ENCODE results near the gene NEURL1B.

Gene NEURL1B

DNA sequence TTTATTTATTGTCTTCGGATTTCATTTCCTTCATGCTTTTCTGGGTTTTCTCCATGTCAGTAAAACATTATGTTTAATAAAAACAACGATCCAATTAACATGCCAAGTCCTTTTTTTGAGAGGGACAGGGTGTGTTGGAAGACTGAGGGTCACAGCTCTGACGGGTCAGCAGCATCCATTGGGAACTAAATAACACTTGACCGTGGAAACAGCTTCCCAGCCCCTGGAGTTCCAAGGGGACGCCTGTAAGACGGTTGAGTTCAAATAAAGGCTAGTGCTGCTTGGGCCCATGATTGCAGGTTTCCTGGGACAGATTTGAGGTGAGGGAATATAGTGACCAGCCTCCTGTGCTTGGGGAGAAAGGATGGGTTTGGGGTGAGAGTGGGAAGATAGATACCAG, 30.4 kb upstream of the NEURL1B start:
- DNase-seq (ENCODE audit: low spot score): no peak

DNA sequence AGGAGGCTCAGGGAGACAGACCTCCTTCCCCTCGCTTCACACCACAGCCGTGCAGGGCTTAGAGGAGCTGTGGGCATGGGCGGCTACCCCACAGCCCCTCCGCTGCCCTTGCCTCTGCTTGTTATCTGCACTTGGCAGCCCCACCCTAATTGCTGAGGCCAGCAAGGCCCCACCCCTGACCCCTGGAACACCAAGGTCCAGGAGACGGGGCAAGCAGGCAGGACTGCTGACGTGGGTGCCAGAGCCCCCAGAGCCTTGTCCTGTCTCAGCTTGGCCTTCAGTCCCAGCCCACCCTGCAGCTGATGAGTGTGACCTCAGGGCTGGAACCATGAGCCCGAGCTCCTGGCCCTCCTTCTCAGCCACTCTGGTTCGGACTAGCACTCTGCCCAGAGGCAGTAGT, 29.1 kb upstream of the NEURL1B start:
- no peak for DNase-seq (ENCODE audit: low spot score)

DNA sequence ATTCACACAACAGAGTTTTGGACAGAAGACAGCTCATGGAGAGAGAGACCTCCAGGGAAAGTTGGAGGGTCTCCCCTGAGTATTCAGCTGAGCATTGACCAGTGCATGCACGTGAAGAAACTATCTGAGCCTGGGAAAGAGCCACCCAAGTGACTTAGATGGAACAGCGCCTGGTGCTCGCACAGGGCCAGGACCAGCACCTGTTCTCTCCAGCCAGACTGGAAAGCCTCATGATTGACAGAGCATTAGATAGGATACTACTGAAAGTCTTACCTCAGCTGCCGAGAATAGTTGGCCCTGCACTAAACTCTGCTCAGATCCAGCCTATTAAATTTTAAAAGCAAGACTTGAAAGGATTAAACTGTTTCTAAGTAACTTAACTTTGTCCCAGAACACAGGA, 28.3 kb upstream of the NEURL1B start:
- no peak for DNase-seq (ENCODE audit: low spot score)

DNA sequence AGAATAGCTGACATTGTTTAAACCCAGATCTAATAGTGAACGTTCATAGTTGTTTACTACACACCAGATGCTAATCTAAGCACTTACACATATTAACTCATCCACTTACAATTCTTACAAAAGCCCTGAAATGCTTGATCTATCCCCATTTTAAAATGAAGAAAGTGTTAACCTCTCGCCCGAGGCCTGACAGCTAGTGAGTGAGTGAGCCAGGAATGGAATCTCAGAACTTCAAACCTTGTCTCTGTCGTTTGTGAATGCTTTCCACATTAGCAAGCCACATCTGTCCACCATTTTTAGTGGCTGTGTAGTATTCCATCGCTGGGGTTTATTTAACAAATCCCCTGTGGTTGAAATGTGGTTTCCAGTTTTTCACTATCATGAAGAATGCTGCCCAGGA, 24.9 kb upstream of the NEURL1B start:
- DNase-seq (ENCODE audit: low spot score): no peak

DNA sequence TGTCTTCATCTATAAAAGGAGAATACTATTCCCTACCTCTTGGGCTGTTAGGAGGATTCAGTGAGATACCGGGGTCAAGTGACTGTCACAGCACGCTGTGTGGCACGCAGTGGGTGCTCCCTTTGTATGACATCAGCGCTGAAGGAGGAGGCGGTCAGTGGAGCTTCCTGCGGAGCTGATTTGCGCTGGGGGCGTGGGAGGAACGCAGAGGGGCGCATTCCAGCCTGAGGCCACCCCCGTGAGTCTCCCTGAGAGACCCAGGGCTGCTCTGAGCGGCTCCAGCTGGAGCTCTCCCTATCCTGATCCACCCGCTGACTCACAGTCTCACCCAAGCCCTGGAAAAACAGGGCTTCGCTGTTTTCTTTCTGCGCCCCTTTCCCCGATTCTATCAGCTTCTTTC, 24.3 kb upstream of the NEURL1B start:
- DNase-seq (ENCODE audit: low spot score): no peak

DNA sequence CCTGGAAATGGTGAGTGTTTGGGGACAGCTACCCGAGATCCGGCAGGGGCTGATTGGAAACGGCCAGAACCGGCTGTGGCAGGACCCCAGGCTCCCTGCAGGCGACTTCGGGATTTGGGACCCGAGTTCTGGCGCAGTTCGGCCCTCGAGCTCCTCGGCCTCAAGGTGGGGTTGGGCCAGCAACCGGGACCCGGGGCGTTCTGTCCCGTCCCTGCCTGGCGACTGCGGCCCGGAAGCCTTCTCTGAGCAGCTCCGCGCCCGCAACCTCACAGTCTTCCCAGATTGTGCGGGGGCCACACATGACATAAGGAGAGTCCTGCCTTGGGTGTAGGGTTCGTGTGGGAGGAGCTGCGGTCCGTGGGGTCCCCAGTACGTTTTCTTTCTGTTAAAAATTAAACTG, 23.2 kb upstream of the NEURL1B start:
- no peak for DNase-seq (ENCODE audit: low spot score)

DNA sequence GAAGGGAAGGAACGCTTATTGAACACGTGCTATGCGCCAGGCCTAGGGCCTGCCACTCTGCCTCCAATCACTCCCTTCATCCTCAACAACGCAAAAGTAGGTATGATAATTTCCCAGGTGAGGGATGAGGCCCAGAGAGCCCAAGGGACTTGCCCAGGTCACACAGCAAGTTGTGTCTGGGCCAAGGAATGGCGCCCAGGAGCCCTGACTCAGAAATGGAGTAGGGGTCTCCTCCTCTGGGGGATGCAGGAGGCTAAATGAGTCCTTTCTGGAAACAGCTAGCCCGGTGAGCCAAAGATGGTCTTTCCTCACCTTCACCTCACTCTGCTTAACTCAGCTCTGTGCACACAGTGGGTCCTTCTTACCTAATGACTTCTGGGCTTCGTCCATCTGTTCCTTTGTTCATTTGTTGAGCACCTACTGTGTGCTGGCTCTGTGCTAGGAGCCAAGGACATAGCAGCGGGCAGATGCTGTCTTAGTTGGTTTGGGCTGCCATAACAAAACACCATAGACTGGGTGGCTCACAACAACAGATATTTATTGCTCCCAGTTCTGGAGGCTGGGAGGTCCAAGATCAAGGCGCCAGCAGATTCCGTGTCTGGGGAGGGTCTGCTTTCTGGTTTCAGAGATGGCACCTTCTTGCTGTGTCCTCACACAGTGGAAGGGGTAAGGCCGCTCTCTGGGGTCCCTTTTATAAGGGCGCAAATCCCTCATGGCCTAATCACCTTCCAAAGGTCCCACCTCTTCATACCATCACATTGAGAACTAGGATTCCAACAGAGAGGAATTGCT, 22.3 kb upstream of the NEURL1B start:
- DNase-seq (ENCODE audit: low spot score): no peak

DNA sequence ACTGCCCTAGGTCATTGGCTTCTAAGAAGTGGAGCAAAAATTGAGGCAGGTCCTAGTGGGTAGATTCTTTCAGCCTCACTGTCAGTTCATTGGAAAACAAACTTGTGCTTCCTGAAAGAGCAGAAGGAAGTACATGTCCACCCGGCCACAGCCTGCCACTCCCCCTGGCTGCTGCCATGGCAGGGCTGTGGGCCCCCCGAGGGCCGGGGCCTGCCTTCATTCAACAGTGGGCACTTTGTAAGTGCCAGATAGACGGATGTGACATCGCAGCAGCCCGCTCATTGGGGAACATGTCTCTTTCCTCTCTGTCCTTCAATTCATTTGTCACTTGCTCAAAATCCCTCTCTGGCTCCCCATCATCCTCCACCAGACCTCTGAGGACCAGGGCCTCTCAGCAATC, 20.6 kb upstream of the NEURL1B start:
- no peak for DNase-seq (ENCODE audit: low spot score)

DNA sequence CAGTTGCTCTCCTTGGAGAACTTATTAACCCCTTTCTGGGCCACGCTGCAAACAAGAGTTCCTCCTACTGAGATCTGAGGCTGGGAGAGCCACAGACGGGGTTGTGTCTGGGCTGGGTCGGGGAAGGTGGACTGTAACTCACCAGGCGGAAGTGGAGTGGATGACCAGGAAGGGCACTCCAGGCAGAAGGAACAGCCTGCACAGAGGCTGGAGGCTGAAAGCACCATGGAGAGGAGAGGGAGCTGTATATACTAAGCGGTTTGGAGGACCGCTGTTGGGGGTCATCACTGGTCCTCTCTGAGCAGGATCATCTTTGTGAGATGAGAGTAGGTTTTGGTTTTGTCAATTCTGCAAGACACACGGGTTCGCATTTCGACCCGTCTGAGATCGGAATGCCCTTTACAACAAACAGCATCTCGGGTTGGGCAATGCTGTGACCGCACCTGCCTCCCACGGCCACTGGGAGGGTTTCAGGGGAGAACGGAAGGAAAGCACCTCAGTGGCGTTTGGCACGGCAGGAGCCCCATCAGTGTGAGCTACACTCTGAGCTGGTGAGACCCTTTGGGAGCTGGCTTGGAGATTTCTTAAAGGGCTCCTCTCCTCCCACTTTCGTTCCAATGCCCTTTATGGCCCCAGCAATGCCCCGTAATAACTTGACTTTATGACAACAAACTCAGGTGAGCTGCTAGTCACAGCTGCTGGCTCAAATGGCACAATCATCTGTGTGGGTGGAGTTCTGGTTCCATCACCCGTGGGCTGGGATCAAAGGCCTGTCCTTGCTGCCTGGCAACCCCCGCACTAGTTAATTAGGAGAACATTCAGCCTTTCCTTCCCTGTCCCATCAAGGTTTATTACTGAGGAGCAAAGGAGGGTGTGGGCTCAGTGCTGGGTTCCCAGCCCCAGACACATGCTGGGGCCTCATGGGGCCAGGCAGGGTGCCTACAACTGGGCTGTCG, 18.7 kb upstream of the NEURL1B start:
- DNase-seq (ENCODE audit: low spot score): no peak

DNA sequence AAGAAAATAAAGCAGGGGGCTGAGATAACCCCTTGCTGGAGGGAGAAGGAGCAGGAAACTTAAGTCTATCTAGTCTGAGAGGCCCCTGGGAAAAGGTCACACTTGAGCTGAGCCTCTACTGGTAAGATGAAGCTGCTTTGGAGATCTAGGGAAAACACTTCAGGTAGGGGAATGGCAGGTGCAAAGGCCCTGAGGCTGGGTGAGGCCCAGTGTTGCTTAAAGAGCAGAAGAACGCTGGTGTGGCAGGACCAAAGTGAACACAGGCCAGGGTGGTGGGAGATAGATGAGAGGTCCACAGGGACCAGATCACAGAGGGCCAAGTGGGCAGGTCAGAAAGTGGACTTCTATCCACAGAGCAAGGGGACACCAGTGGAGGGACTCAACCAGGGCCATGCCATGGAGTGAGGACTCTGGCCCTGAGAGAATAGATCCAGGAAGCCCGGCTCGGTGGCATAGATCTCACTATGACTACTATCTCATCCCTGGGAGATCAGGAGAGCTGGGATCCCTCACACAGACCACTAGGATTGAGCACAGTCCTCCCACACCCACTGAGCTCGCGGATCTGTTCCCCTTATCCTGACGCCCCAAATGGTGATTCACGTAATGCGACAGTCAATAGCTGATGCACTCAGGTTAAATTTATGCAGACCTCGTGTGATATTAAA, 17.6 kb upstream of the NEURL1B start:
- DNase-seq (ENCODE audit: low spot score): no peak

DNA sequence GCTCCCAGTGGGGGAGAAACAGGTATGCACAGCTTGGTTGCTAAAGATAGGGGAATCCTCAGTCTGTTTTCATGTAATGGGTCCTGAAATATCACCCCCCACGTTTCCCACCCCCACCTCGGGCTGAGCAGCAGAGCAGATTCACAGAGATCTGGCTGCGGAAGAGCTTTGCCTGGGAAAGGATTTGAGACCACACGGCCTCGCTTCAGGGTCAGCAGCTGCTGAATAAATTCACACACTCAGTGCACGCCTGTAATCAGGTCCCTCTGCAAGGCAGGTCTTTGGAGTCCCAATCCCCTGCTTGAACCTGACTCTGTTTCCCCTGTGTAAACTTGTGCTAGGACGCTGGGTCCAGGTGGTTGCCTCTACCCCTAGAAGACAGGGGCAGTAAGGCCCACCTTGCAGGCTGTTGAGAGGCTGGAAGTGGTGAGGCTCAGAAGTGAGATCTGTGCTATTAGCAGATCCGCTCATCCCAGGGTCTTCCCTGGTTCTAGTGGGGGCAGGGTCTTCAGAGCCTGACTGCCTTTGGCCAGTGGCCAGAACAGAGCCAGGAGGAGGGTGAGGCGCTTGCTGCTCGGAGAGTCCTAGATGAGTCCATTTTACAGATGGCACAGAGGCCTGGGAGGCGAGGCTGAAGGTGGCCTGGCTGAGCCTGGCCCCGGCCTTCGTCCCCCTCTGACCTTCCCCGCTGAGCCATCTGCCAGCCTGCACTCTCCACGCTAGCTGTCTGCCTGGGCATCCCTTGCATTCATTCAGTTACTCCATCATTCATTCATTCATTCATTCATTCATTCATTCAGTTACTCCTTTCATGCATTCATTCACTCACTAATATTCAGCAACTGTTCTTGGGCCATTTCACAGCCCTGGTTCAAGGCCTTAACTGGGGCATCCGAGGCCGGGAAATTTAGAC, 16.7 kb upstream of the NEURL1B start:
- no peak for DNase-seq (ENCODE audit: low spot score)

DNA sequence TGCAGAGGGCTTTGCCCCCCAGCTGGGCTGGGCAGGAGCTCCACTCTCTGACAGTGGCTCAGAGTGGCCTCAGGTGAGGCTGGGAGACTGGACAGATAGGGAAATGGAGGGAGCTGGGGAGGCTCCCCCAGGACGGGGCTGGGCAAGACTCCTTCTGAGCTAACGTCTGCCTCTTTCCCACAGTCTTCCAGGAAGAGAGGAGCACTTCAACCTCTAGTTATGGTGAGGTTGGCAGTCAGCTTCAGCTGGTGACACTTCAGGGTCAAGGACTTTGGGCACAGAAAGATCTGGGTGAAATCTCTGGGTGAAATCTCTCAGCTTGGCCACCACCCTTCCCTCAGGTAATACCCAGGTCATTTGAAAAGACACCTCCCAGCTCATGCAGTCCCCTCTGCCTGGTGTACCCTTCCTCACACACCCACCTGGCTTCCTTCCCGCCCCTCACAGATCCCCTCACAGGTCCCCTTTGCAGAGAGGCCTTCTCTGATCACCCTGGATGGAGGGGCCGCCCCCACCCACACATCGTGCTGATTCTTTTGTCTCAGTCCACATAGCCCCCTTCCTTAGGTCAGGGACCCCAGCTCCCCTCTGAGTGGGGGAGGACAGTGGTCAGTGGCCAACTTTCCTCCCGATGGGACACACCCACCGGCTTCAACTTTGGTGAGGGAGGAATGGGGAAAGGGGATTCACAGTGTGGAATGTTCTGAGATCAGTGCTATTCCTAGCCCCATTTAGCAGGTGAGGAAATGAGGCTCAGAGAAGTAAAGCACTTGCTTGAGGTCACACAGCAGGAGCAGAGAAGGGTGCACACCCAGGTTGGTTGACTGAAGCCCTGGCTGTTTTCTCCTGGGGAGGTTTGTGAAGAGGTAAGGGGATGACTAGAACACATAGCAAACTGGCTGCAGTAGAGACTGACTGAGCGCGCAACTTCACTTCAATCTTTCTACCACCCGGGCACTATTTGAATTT, 15.8 kb upstream of the NEURL1B start:
- DNase-seq (ENCODE audit: low spot score): no peak

DNA sequence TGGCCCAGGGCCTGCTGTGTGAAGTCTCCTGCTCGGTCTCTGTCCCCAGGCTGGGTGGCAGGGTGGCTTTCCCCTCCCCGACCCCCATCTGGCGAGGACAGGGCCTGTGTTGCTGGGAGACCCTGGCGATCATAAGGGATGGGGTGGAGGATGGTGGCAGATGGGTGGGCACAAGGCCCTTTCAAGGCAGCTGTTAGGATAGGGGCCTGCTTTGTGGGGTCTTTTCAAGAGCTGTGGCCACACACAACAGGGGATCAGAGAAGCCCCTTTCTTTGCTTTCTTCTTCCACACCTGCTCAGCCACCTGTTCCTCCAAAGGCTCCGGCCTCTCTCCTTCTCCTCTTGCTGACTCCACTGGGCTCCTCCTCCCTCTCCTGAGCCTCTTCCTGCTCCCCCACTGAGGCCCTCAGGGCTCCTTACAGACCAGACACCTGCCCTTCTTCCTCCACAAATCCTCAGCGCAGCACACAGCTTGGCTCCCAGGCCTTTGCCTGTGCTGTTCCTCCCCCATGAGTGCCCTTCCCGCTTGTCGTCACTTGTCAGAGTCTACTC, 15.0 kb upstream of the NEURL1B start:
- DNase-seq (ENCODE audit: low spot score): no peak

DNA sequence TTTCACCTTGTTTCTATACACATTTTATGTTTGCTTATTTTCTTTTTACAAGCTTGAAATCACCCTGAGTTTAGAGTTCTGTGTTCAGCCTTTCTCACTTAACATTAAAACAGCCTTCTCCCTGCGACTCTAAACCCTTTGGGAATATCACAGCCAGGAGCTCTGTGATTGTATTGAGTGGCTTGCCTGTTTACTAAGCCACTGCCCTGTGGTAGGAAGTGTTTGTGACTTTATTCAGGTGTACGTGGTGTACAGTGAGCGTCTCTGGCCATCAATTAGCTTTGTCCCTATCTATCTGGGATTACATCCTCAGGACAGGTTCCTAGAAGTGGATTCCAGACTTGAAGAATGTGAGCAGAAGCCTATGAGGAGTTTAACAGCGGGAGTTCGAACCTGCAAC, 11.0 kb upstream of the NEURL1B start:
- DNase-seq (ENCODE audit: low spot score): no peak

DNA sequence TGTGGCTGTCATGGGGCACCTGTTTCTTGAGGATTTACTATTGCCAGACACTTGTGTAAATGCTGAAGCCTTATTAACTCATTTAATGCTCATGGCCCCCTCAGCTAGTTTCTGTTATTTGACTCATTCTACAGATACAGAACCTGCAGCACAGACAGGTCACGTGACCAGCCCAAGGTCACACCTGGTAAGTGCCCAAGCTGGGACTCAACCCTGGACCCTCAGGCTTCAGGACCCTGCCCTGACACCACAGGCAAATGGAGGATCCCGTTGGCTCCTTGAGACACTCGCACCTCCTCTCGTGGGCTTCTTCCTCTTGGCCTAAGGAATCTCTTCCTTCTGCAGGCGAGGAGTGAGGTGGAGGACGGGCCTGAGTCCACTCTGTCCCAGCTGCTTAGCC, 10.6 kb upstream of the NEURL1B start:
- DNase-seq (ENCODE audit: low spot score): no peak

DNA sequence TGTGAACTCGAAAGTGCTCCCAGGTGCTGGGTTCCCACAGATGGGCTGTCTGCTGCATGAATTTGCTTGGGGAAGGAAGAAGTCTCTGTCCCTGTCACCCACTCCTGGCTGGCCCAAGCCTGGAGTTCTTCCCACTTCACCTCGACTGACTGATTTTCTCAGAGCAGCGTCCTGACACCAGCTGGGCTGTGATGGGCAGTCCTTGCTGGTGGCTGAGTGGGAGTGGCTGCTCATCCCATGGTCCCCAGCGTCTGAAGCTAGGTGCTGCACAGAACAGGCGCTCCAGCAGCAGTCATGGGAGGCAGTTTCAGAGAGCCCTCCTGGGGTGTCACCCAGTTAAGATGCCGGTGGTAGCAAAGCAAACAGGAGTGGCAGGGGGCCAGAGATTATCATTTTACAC, 10.1 kb upstream of the NEURL1B start:
- DNase-seq (ENCODE audit: low spot score): no peak

DNA sequence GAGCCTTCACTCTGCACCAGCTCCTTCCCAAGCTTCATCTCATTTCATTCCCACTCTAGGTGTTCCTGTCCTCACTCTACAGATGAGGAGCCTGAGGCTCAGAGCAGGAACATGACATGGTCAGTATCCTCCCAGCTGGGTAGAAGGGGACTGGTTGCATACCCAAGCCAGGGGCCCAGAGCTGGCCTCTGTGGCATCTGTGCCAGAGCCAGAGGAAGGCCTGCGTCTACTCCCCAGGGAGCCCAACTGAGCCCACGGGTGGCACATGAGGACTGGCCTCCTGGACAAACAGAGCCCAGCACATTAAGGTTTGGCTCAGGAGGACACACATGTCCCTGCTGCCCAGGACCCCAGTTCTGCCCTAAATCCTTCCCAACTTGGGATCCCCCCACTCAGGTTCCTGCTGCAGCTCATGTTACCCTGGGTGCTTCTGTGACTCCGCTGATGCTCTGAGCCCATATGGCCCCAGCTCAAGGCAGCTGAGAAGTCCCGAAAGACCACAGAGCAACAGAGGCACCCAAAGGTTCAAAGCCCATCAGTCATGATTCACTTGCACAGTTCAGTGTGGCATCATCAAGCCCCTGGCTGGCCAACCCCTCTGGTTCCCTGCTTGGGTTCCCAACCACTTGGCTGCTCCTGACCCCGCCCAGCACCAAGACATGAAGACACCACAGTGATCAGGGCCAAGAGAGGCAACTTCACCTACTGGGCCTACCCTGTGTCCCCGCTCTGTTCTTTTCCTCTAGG, 8.5 kb upstream of the NEURL1B start:
- no peak for DNase-seq (ENCODE audit: low spot score)

DNA sequence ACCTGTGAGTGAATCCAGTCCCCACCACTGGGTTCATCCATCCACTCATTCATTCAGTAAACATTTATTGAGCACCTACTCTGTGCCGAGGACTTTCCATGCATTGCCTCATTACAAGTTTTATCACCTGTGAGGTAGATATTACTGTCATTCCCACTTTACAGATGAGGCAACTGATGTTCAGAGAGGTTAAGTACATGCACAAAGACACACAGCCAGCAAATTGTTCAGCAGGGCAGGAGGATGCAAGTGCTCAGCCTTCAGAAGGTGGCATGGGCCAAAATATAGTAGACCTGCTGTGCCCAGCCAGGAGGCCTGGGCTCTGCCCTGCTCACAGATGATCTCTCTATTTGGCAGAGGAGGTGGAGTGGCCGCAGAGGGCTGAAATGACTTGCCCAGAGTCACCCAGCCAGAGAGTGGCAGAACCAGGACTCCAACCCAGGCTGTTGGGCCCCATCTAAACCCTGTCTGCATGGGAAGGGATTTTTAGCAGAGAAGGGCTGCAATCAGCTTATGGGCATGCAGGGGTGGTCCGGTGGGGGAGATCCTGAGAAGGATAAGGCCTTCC, 7.6 kb upstream of the NEURL1B start:
- no peak for DNase-seq (ENCODE audit: low spot score)
